Smooth muscle cell (in vitro differentiated cells): ENCODE results near the gene TPST2. TPM values are rescaled to one million over a fixed set of nuclear protein-coding genes. Genes with fewer than 3 reads are reported as not detected.
A peak's percentile ranks its signal among the peaks of the same experiment; 100 is the strongest.

Source experiments
- DNase-seq: peaks from one replicate; lab custom pipeline; 2025; ENCODE audit not compliant: unreplicated experiment; lab: John Stamatoyannopoulos, UW
- H2AFZ ChIP-seq: fragments of 200-600 bp; sonication (generic); 2 replicates; pipeline ENCODE4 v1.6.0; 2016; ENCODE audit warnings: antibody characterized with exemption, low read depth, mild to moderate bottlenecking
- H3F3A ChIP-seq: fragments of 200-600 bp; sonication (generic); 2 replicates; pipeline ENCODE4 v1.6.0; 2017; ENCODE audit warnings: antibody characterized with exemption, low read depth
- H3K27ac ChIP-seq: fragments of 200-600 bp; sonication (generic); 2 replicates; pipeline ENCODE4 v1.5.1; 2016; ENCODE audit warnings: low read depth, mild to moderate bottlenecking
- H3K27me3 ChIP-seq: fragments of 200-600 bp; sonication (generic); 2 replicates; pipeline ENCODE4 v1.6.1; 2016; ENCODE audit warnings: low read depth, mild to moderate bottlenecking
- H3K36me3 ChIP-seq: fragments of 200-600 bp; sonication (generic); 2 replicates; pipeline ENCODE4 v1.5.1; 2016; ENCODE audit warnings: low read depth
- H3K4me1 ChIP-seq: fragments of 200-600 bp; sonication (generic); 2 replicates; pipeline ENCODE4 v1.5.1; 2016; ENCODE audit warnings: low read depth
- H3K4me2 ChIP-seq: fragments of 200-600 bp; sonication (generic); 2 replicates; pipeline ENCODE4 v1.6.0; 2016; ENCODE audit warnings: mild to moderate bottlenecking
- H3K4me3 ChIP-seq: fragments of 200-600 bp; sonication (generic); 2 replicates; pipeline ENCODE4 v1.5.1; 2016; ENCODE audit warnings: mild to moderate bottlenecking
- H3K79me2 ChIP-seq: fragments of 200-600 bp; sonication (generic); 2 replicates; pipeline ENCODE4 v1.6.0; 2016; ENCODE audit warnings: low read depth, mild to moderate bottlenecking
- H3K9ac ChIP-seq: fragments of 200-600 bp; sonication (generic); 2 replicates; pipeline ENCODE4 v1.6.0; 2016; ENCODE audit warnings: low read depth
- H3K9me3 ChIP-seq: fragments of 200-600 bp; sonication (generic); replicated peaks from 2 replicates; pipeline ENCODE4 v1.5.1; 2016; ENCODE audit warnings: low read depth
- H4K20me1 ChIP-seq: fragments of 200-600 bp; sonication (generic); 2 replicates; pipeline ENCODE4 v1.6.0; 2016; ENCODE audit warnings: low read depth
- CTCF ChIP-seq: fragments of 200-600 bp; sonication (generic); IDR thresholded peaks from 2 replicates; pipeline ENCODE4 v1.5.1; 2017; ENCODE audit warnings: borderline replicate concordance, mild to moderate bottlenecking, antibody characterized with exemption; ENCODE audit not compliant: insufficient read depth, poor library complexity, severe bottlenecking
- WGBS: methylation state at CpG from one replicate; pipeline ENCODE4 v1.1.7; 2016; ENCODE audit warnings: low lambda C conversion rate; 5-methylcytosine and 5-hydroxymethylcytosine counted together
- polyA plus RNA-seq: library from polyadenylated mRNA; unstranded; fragments of >200 nt; fragmentation: Nextera tagmentation; extraction: Ambion mirVana; gene quantifications from 2 replicates; pipeline ENCODE4 v1.2.1, GENCODE V29; 2016
- total RNA-seq: library from RNA; depleted of rRNA; stranded (reverse); fragments of >200 nt; gene quantifications from 2 replicates; pipeline ENCODE4 v1.2.3, GENCODE V29; 2014

TPST2 gene
- total and polyA plus RNA-seq, 2 experiments from 2014 or later: 44.1 to 48.5 TPM

DNA sequence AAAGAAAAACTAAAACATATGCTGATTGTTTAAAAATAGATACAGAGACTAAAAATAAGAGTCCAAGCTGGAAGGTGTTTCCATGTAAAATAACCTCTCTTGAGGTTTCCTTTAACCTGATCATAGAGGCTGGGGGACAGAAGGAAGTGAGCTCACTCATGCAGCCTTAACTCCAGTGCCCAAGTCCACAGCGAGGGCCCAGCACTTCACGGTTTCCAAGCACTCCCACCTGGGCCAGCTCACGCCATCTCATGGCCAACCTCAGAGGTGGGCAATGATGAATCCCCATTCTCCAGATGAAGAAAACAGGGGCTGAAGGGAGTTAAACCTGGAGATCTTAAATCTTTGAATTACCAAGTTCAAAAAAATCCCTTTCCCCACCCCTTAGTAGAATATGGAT, 62.8 kb downstream of the TPST2 start:
- peaks cover 15% of the 10 kb centered on the region for H3K36me3 ChIP-seq

DNA sequence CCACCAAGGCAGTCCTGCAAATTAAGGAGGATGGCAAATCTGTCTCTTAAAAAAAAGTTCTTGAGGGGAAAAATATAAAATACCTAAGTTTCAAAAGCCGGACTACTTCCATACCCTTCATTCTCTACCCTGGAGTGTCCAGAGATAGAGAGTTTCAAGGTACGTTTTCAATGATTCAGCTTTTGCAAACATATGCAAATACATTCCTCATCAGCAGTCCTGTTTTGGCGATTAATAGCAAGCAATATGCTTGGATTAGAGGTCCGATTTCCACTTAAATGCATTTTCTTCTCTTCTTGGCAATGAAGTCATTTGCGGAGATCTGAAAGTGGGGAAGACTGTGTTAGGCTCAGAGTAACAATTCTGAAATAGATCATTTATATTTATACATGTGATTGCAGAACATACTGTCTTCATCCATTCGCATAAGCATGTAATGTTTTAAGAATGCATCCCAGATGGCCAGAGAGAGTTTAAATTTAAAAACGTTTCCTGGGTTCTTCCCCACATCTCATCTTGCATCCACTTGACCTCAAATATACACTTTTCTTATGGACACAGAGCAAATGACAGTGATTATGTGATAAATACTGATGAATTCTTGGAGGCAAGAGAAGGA, 63.9 kb downstream of the TPST2 start:
- H3K4me1 ChIP-seq: no peaks in the 10 kb centered on the region
- 93% methylated on average over 7 of the region's 7 CpGs for WGBS
- H4K20me1 ChIP-seq: no peaks in the 10 kb centered on the region
- no peak overlapping the region for H2AFZ ChIP-seq
- H3K4me3 ChIP-seq: no peak overlapping the region
- no peak for DNase-seq
- no peaks in the 10 kb centered on the region for H3F3A ChIP-seq
- no peak overlapping the region for H3K27ac ChIP-seq
- H3K36me3 ChIP-seq: peaks cover 11% of the 10 kb centered on the region
- no peaks in the 10 kb centered on the region for H3K79me2 ChIP-seq
- no peak overlapping the region for H3K4me2 ChIP-seq
- no peak overlapping the region for H3K9ac ChIP-seq
- no peak for TF ChIP-seq CTCF
- no peaks in the 10 kb centered on the region for H3K27me3 ChIP-seq
- H3K9me3 ChIP-seq: no peaks in the 10 kb centered on the region

More for the DNA sequence above, 62.8 kb downstream of the TPST2 start:
- DNase-seq: no peak
- Histone ChIP-seq H3F3A (no peaks in the 10 kb centered on the region), H3K27me3 (no peaks in the 10 kb centered on the region), H2AFZ (no peak overlapping the region), H4K20me1 (no peaks in the 10 kb centered on the region), H3K4me1 (no peaks in the 10 kb centered on the region), H3K9me3 (no peaks in the 10 kb centered on the region), H3K27ac (peak overlapping the region; percentile 11), H3K4me3 (no peak overlapping the region), H3K4me2 (no peak overlapping the region), H3K9ac (no peak overlapping the region), H3K79me2 (no peaks in the 10 kb centered on the region)
- TF ChIP-seq CTCF: no peak
- 98% methylated on average over 3 of the region's 3 CpGs for WGBS

- Histone ChIP-seq H3K27me3 (no peaks in the 10 kb centered on the region), H3K9me3 (no peaks in the 10 kb centered on the region), H2AFZ (no peak overlapping the region), H3K79me2 (no peaks in the 10 kb centered on the region), H3K4me3 (no peak overlapping the region), H3K4me1 (no peaks in the 10 kb centered on the region), H3K27ac (no peak overlapping the region), H4K20me1 (no peaks in the 10 kb centered on the region), H3K9ac (no peak overlapping the region), H3K4me2 (no peak overlapping the region), H3F3A (no peaks in the 10 kb centered on the region), H3K36me3 (peaks cover 11% of the 10 kb centered on the region)
- DNase-seq: no peak
- no peak for TF ChIP-seq CTCF
- 92% methylated on average over 4 of the region's 4 CpGs for WGBS
Observed at GRCh38 chr22:26524870-26525269, 65.1 kb downstream of the TPST2 start.

DNA sequence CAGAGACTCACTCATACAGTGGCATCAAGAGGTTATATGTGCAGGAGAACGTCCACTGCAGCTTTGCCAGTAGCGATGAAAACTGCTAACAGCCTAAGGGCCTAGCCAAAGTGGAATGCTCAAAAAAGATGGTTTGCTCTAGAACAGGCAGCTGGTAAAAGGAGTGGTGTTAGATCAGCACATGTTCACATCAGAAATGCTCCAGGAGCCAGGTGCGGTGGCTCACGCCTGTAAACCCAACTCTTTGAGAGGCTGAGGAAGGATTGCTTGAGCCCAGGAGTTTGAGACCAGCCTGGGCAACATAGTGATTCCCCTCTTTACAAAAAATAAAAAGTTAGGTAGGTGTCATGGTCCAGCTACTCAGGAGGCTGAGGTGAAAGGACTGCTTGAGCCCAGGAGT, 67.3 kb downstream of the TPST2 start:
- peaks cover 11% of the 10 kb centered on the region for H3K36me3 ChIP-seq
- H3K4me1 ChIP-seq: no peaks in the 10 kb centered on the region
- no peak overlapping the region for H3K9ac ChIP-seq
- no peak overlapping the region for H2AFZ ChIP-seq
- DNase-seq: no peak
- TF ChIP-seq CTCF: no peak
- H3F3A ChIP-seq: no peaks in the 10 kb centered on the region
- no peaks in the 10 kb centered on the region for H3K9me3 ChIP-seq
- no peak overlapping the region for H3K4me3 ChIP-seq
- WGBS: 97% methylated on average over 4 of the region's 4 CpGs
- no peaks in the 10 kb centered on the region for H4K20me1 ChIP-seq
- H3K27me3 ChIP-seq: no peaks in the 10 kb centered on the region
- no peaks in the 10 kb centered on the region for H3K79me2 ChIP-seq
- no peak overlapping the region for H3K4me2 ChIP-seq
- H3K27ac ChIP-seq: no peak overlapping the region
